Stimulated activated naive B cell treated with anti-CD40 and anti-IgM and Interleukin-4, amounts not matched to agents 10 μg/mL and 1 μg/mL and 100 μg/mL, for 72 hours (primary cell): ENCODE results near the gene EXOC3L4.

ENCODE experiments used
- ATAC-seq, 2 donors: fragments of 150-1000 bp; cut with Tn5 transposase; replicated peaks; 2 replicates each; pipeline ENCODE4 v1.10.0; 2021; ENCODE audit warnings: moderate library complexity in 1 of 2
- DNase-seq: peaks from one replicate; pipeline ENCODE4 v3.0.0; 2021
- H3K27ac Mint-ChIP-seq: one replicate; pipeline ENCODE4 v1.8.0; 2022; ENCODE audit warnings: mild to moderate bottlenecking, mixed read lengths
- H3K27me3 Mint-ChIP-seq, 2 donors: one replicate each; pipeline ENCODE4 v1.8.0; 2022; ENCODE audit warnings: mixed read lengths in 2 of 2
- H3K36me3 Mint-ChIP-seq, 2 donors: one replicate each; pipeline ENCODE4 v1.8.0; 2022; ENCODE audit warnings: mixed read lengths in 2 of 2, mild to moderate bottlenecking in 1 of 2
- H3K4me1 Mint-ChIP-seq, 2 donors: one replicate each; pipeline ENCODE4 v1.8.0; 2022; ENCODE audit warnings: mixed read lengths in 2 of 2, mild to moderate bottlenecking in 1 of 2
- H3K4me3 Mint-ChIP-seq, 2 donors: one replicate each; pipeline ENCODE4 v1.8.0; 2022; ENCODE audit warnings: mild to moderate bottlenecking in 2 of 2, mixed read lengths in 2 of 2, moderate library complexity in 1 of 2
- H3K9me3 Mint-ChIP-seq, 2 donors: one replicate each; pipeline ENCODE4 v1.8.0; 2022; ENCODE audit warnings: mixed read lengths in 2 of 2, mild to moderate bottlenecking in 1 of 2

EXOC3L4 gene

GRCh38 chr14:103093856-103094405 is 594 bp upstream of the EXOC3L4 start:
- ATAC-seq (no peak), DNase-seq (no peak)
- H3K9me3 Mint-ChIP-seq = no peaks in the 10 kb centered on the region
- H3K4me3 Mint-ChIP-seq = no peak overlapping the region
- H3K27me3 Mint-ChIP-seq = peaks cover 18 to 38% of the 10 kb centered on the region in 2 donors
- H3K4me1 Mint-ChIP-seq = peaks cover 8 to 21% of the 10 kb centered on the region in 2 donors
- H3K36me3 Mint-ChIP-seq = no peaks in the 10 kb centered on the region
- H3K27ac Mint-ChIP-seq = peak overlapping the region; percentile 47

DNA sequence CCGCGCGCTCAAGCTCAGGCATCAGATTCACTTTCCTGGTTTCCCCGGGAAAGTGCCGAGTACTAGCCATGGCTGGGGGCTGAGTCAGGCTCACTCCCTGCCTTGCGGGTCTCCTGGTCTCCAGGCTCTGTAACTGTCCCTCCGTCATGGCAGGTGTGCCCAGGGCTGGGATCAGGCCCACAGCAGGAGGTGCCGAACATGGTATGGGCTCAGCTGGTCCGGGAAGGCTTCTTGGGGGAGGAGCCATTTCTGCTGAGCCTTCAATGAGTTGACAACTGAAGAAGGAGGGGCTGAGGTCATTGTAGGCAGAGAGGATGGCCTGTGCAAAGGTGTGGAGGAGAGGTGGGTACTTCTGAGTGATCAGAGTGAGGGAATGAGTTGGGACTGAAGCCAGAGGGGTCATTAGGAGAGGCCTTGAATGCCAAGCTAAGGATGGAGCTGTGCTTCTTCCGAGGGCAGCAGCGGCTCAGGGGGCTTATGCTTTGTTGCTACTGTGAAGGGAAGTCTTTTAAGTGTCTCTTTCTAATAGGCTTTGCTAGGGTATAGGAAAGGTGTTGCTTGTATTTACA is 769 bp downstream of the EXOC3L4 start:
- Mint-ChIP-seq H3K4me1 (peaks cover 11 to 19% of the 10 kb centered on the region in 2 donors), H3K27ac (no peak overlapping the region), H3K9me3 (no peaks in the 10 kb centered on the region), H3K27me3 (peaks cover 18 to 33% of the 10 kb centered on the region in 2 donors), H3K36me3 (no peaks in the 10 kb centered on the region), H3K4me3 (no peak overlapping the region)
- no peak for ATAC-seq
- DNase-seq = no peak

GRCh38 chr14:103096387-103096786 is 1.9 kb downstream of the EXOC3L4 start:
- Mint-ChIP-seq H3K9me3 (no peaks in the 10 kb centered on the region), H3K4me1 (peaks cover 12 to 24% of the 10 kb centered on the region in 2 donors), H3K36me3 (no peaks in the 10 kb centered on the region), H3K27me3 (peaks cover 21 to 32% of the 10 kb centered on the region in 2 donors), H3K27ac (no peak overlapping the region), H3K4me3 (no peak overlapping the region)
- ATAC-seq (no peak), DNase-seq (no peak)

GRCh38 chr14:103097244-103097993 is 2.9 kb downstream of the EXOC3L4 start:
- no peak for ATAC-seq
- Mint-ChIP-seq H3K27me3 (peaks cover 25 to 40% of the 10 kb centered on the region in 2 donors), H3K4me1 (peaks cover 13 to 18% of the 10 kb centered on the region in 2 donors), H3K9me3 (no peaks in the 10 kb centered on the region), H3K27ac (no peak overlapping the region), H3K36me3 (no peaks in the 10 kb centered on the region), H3K4me3 (no peak overlapping the region)
- no peak for DNase-seq

- H3K4me1 Mint-ChIP-seq = peaks cover 13 to 24% of the 10 kb centered on the region in 2 donors
- H3K27me3 Mint-ChIP-seq = peaks cover 32 to 48% of the 10 kb centered on the region in 2 donors
- H3K9me3 Mint-ChIP-seq = no peaks in the 10 kb centered on the region
- H3K27ac Mint-ChIP-seq = no peak overlapping the region
- H3K36me3 Mint-ChIP-seq = no peaks in the 10 kb centered on the region
- no peak for DNase-seq
- no peak for ATAC-seq
- no peak overlapping the region for H3K4me3 Mint-ChIP-seq
Measured at GRCh38 chr14:103097994-103098957, 3.8 kb downstream of the EXOC3L4 start.

DNA sequence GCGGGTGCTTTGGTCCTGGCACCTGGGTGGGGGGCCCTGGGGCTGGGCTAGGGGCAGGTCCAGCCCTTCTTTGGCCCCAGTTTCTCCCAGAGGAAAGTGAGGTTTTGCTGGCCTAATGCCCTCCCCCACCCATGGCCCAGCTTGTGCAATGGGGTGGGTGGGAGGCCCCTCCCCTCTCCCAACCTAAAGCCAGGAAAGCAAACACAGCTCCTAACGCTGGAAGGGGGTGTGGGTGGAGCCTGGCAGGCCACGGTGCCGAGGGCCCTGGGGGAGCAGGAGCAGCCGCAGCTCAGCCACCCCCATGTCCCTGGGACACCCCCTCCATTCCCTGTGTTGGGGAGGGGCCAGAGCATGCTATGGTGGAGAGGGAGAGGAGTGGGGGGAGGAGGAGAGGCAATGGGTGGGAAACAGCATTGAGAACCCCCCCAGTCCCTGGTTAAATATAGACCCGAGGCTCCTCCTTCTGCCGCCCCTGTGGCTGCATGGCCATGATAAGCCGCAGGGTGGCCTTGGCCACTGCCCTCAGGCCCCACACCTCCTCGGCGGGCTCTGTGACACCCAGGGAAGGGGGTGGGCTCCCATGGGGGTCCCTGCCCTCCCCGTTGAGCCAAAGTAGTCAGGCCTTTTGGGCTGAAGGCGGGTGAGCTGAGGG is 4.7 kb downstream of the EXOC3L4 start:
- ATAC-seq = no peak
- H3K4me1 Mint-ChIP-seq = peaks cover 17 to 32% of the 10 kb centered on the region in 2 donors

DNA sequence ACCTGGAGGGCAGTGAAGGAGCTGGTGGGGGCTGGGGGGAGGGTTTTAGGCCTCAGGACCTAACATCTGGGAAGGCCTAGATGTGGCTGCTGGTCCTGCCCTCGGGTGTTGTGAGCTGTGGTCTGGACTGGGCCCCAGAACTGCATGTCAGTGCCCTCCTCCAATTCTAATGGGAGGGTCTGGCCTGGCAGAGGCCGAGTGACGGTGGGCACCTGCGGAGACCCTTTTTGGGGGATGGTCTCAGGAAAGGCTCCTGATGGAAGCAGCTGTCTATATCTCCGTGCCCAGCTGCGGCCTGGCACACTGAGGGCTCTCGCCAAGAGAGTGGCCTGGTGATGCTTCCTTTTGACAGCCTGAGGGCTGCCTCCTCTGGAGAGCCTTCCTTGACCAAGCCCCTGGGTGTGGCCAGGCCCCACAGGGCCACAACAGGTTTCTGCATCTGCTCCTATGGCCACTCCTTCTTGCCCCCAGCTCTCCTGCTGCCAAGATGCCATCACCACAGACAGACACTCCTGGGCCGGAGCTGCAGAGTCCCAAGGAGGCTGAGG is 5.3 kb downstream of the EXOC3L4 start:
- H3K36me3 Mint-ChIP-seq = no peaks in the 10 kb centered on the region
- no peak overlapping the region for H3K27ac Mint-ChIP-seq
- no peaks in the 10 kb centered on the region for H3K9me3 Mint-ChIP-seq
- peaks cover 37 to 53% of the 10 kb centered on the region in 2 donors for H3K27me3 Mint-ChIP-seq
- ATAC-seq (no peak), DNase-seq (no peak)
- H3K4me1 Mint-ChIP-seq = peaks cover 15 to 35% of the 10 kb centered on the region in 2 donors
- no peak overlapping the region for H3K4me3 Mint-ChIP-seq

More for the DNA sequence above, 4.7 kb downstream of the EXOC3L4 start:
- no peak for DNase-seq
- Mint-ChIP-seq H3K27me3 (peaks cover 37 to 49% of the 10 kb centered on the region in 2 donors), H3K27ac (no peak overlapping the region), H3K36me3 (no peaks in the 10 kb centered on the region), H3K4me3 (no peak overlapping the region), H3K9me3 (no peaks in the 10 kb centered on the region)

DNA sequence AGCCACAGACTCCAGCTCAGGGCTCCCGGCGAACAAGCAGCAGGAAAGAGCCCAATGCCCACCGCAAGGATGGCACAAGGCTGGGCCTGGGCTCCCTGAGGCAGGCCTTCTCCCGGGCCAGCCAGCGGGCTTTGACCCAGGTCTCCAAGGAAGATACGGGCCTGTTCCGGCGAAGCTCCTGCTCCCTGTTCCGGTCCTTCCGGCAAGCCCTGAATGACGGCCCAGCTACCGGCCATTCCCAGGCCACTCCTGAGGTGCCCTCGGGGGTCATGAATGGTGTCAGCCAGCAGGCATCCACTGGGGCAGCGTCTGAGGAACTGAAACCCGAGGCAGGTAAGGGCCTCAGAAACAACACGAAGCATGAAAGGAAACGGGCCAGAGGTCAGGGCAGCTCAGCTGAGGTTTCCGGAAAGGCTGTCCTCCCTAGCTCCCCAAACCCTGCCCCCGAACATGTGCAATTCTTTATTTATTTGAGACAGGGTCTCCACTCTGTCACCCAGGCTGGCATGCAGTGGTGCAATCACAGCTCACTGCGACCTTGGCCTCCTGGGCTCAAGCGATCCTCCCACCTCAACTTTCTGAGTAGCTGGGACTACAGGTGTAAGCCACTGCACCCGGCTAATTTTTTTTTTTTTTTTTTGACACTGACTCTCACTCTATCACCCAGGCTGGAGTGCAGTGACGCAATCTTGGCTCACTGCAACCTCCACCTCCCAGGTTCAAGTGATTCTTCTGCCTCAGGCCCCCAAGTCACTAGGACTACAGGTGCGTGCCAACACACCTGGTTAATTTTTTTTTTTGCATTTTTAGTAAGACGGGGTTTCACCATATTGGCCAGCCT is 6.0 kb downstream of the EXOC3L4 start:
- Mint-ChIP-seq H3K27ac (no peak overlapping the region), H3K27me3 (peaks cover 42 to 55% of the 10 kb centered on the region in 2 donors), H3K4me3 (no peak overlapping the region), H3K9me3 (no peaks in the 10 kb centered on the region), H3K36me3 (no peaks in the 10 kb centered on the region), H3K4me1 (peaks cover 19 to 42% of the 10 kb centered on the region in 2 donors)
- ATAC-seq (peak; percentile 51 to 56), DNase-seq (no peak)

GRCh38 chr14:103101257-103101962 is 6.9 kb downstream of the EXOC3L4 start:
- Mint-ChIP-seq H3K9me3 (no peaks in the 10 kb centered on the region), H3K36me3 (no peaks in the 10 kb centered on the region), H3K4me3 (no peak overlapping the region), H3K27ac (peak overlapping the region; percentile 62), H3K27me3 (peaks cover 46 to 64% of the 10 kb centered on the region in 2 donors), H3K4me1 (peaks cover 19 to 45% of the 10 kb centered on the region in 2 donors)
- DNase-seq (no peak), ATAC-seq (no peak)

DNA sequence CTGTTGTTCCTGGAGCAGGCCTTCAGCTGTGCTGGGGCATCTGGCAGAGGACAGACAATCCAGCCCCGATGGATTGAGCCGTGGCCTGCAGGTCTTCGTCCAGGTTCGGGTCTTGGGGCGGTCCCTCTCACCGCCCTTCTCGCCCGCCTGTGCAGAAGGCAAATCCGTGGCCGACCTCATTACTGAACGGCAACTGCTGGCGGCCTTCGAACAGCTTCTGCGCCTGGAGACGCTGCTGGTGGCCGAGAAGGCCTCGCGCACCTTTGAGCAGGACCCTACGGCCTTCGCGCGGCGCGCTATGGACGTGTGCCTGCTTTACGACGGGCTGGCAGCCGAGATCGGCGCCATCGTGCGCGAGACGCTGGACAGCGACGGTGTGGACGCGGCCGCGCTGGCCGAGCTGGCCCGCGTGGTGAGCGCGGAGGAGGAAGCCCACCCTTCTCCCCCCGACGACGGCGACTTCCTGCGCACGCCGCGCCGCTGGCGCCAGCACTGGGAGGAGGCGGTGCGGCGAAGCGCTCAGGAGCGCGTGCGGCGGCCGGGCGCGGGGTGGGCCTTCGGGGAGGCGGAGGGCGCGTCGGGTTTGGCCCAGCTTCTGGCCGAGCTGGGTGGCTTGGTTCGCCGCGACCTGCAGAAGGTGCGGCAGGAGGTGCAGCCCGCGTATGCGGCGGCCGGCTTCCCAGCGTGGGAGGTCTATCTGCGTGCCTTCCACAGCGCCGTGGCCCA is 7.6 kb downstream of the EXOC3L4 start:
- H3K27ac Mint-ChIP-seq = no peak overlapping the region
- no peaks in the 10 kb centered on the region for H3K9me3 Mint-ChIP-seq
- H3K36me3 Mint-ChIP-seq = no peaks in the 10 kb centered on the region
- H3K4me1 Mint-ChIP-seq = peaks cover 19 to 45% of the 10 kb centered on the region in 2 donors
- DNase-seq = no peak
- H3K4me3 Mint-ChIP-seq = no peak overlapping the region
- H3K27me3 Mint-ChIP-seq = peaks cover 43 to 64% of the 10 kb centered on the region in 2 donors
- no peak for ATAC-seq

DNA sequence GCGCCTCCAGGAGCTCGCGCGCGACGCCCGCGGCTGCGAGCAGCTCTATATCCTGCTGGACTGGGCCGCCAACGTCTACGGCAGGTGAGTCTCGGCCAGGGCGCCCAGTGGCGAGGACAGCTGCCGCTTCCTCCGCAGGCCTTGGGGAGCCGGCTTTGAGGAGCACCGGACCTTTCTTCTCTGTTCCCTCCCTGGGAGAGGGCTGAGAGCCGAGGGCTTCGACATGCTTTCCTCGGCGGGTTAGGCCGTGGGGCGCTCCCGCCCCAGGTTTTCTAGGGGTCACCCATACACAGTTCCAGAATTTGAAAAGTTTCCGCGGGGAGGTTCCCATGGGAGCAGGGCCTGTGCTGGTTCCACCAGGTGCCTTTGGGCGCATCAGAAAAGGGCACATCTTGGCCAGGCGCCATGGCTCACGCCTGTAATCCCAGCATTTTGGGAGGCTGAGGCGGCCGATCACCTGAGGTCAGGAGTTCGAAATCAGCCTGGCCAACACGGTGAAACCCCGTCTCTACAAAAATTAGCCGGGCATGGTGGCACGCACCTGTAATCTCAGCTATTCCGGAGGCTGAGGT is 8.2 kb downstream of the EXOC3L4 start:
- H3K27me3 Mint-ChIP-seq = peaks cover 42 to 64% of the 10 kb centered on the region in 2 donors
- no peak for DNase-seq
- peaks cover 19 to 45% of the 10 kb centered on the region in 2 donors for H3K4me1 Mint-ChIP-seq
- H3K36me3 Mint-ChIP-seq = no peaks in the 10 kb centered on the region
- H3K27ac Mint-ChIP-seq = no peak overlapping the region
- H3K4me3 Mint-ChIP-seq = peak overlapping the region in 1 of 2 donors; percentile 32
- no peaks in the 10 kb centered on the region for H3K9me3 Mint-ChIP-seq
- ATAC-seq = no peak
